ENCODE results near the gene TTC27.

GRCh38 chr2:32711908-32712501 lies 84.2 kb downstream of the TTC27 start:
- TF ChIP-seq, protein P1, sequence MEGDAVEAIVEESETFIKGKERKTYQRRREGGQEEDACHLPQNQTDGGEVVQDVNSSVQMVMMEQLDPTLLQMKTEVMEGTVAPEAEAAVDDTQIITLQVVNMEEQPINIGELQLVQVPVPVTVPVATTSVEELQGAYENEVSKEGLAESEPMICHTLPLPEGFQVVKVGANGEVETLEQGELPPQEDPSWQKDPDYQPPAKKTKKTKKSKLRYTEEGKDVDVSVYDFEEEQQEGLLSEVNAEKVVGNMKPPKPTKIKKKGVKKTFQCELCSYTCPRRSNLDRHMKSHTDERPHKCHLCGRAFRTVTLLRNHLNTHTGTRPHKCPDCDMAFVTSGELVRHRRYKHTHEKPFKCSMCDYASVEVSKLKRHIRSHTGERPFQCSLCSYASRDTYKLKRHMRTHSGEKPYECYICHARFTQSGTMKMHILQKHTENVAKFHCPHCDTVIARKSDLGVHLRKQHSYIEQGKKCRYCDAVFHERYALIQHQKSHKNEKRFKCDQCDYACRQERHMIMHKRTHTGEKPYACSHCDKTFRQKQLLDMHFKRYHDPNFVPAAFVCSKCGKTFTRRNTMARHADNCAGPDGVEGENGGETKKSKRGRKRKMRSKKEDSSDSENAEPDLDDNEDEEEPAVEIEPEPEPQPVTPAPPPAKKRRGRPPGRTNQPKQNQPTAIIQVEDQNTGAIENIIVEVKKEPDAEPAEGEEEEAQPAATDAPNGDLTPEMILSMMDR (IDR thresholded peaks at IDR 0.05): no peak
- TF ChIP-seq EP300 (IDR thresholded peaks at IDR 0.05) (no peak), POLR2A (IDR thresholded peaks at IDR 0.05) (no peak), POLR2AphosphoS5 (IDR thresholded peaks at IDR 0.05) (no peak)
